Kidney epithelial cell (primary cell): ENCODE measurements around the gene HMGN3. TPM values are rescaled to one million over a fixed set of nuclear protein-coding genes. Genes with fewer than 3 reads are reported as not detected.

ENCODE experiments used
- DNase-seq: peaks from one replicate; pipeline ENCODE4 v3.0.0-alpha.2; 2010; ENCODE audit warnings: low read depth
- H3K27me3 ChIP-seq: 2 replicates; pipeline ENCODE4 v1.6.0; 2011; ENCODE audit warnings: low read length; ENCODE audit not compliant: control insufficient read depth, insufficient read depth
- H3K36me3 ChIP-seq: 2 replicates; pipeline ENCODE4 v1.5.1; 2011; ENCODE audit warnings: low read length; ENCODE audit not compliant: control insufficient read depth, insufficient read depth
- H3K4me3 ChIP-seq: 2 replicates; pipeline ENCODE4 v1.5.1; 2011; ENCODE audit warnings: low read depth, mild to moderate bottlenecking, control low read depth, low read length
- CTCF ChIP-seq: IDR thresholded peaks from 2 replicates; pipeline ENCODE4 v1.5.1; 2011; ENCODE audit warnings: mild to moderate bottlenecking, moderate library complexity, low read length, control low read depth, inconsistent platforms; ENCODE audit not compliant: insufficient read depth, poor library complexity, severe bottlenecking
- total RNA-seq: library from RNA; depleted of rRNA; stranded (reverse); fragments of >200 nt; gene quantifications from 2 replicates; pipeline ENCODE4 v1.2.3, GENCODE V29; 2015

Gene HMGN3
- total RNA-seq, 1 donor from 2014 or later, result 35.3 TPM

- Histone ChIP-seq H3K36me3 (no peaks in the 10 kb centered on the region), H3K4me3 (no peak overlapping the region), H3K27me3 (no peaks in the 10 kb centered on the region)
- DNase-seq, result no peak
- TF ChIP-seq CTCF, result no peak
Observed at GRCh38 chr6:79231101-79231500, 3.4 kb downstream of the HMGN3 start.

- no peaks in the 10 kb centered on the region for H3K36me3 ChIP-seq
Observed at GRCh38 chr6:79230149-79230548, 4.3 kb downstream of the HMGN3 start.

DNA sequence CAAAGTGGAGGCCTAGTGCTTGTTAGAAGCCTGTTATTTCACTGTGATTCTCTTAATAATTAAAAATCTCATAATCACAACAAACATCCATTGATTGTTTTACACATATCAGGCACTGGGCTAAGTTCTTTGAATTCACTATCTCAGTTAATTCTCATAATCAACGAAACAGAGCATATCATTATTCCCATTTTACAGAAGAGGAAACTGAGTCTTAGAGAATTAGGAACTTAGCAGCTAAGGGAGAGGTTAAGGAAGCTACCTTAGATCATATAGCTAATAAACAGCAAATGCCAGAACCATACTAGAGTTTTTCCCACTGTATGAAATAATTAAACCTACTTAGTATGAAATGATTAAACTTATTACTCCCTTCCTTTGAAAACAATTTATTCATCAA, 7.0 kb downstream of the HMGN3 start:
- no peak for DNase-seq
- no peak for TF ChIP-seq CTCF
- H3K36me3 ChIP-seq, result no peaks in the 10 kb centered on the region

More at GRCh38 chr6:79230149-79230548, 4.3 kb downstream of the HMGN3 start:
- no peaks in the 10 kb centered on the region for H3K27me3 ChIP-seq
- no peak overlapping the region for H3K4me3 ChIP-seq
- no peak for TF ChIP-seq CTCF
- no peak for DNase-seq

DNA sequence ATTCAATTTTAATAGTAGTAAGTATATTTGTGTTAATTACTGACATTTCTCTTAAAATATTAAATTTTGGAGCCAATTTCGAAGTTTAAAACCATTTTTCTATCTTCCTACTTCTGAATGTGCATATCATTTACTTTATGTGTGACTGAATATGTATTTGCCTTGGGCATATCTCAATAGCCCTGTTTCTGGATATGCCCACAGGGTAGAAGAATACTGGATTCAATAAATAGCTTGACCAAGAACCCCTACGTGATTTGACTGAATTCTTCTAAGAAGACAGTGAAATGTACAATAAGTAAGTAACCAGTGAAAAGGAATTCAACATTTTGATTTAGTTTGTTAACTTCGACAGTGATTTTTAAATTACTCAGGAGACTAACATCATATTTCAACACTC, 7.8 kb downstream of the HMGN3 start:
- no peak for TF ChIP-seq CTCF
- Histone ChIP-seq H3K27me3 (no peaks in the 10 kb centered on the region), H3K36me3 (no peaks in the 10 kb centered on the region), H3K4me3 (no peak overlapping the region)
- DNase-seq, result no peak

More for the DNA sequence above, 7.0 kb downstream of the HMGN3 start:
- Histone ChIP-seq H3K4me3 (no peak overlapping the region), H3K27me3 (no peaks in the 10 kb centered on the region)

- H3K27me3 ChIP-seq, result no peaks in the 10 kb centered on the region
- H3K4me3 ChIP-seq, result no peak overlapping the region
- TF ChIP-seq CTCF, result no peak
- DNase-seq, result no peak
- no peaks in the 10 kb centered on the region for H3K36me3 ChIP-seq
Observed at GRCh38 chr6:79225717-79226599, 8.5 kb downstream of the HMGN3 start.
